Measurements from ENCODE around the gene CD34. TPM values are rescaled to one million over a fixed set of nuclear protein-coding genes. Genes with fewer than 3 reads are reported as not detected.
A peak's percentile ranks its signal among the peaks of the same experiment; 100 is the strongest.

Gene CD34
- total RNA-seq, 1 donor from 2014 or later = 307 TPM

DNA sequence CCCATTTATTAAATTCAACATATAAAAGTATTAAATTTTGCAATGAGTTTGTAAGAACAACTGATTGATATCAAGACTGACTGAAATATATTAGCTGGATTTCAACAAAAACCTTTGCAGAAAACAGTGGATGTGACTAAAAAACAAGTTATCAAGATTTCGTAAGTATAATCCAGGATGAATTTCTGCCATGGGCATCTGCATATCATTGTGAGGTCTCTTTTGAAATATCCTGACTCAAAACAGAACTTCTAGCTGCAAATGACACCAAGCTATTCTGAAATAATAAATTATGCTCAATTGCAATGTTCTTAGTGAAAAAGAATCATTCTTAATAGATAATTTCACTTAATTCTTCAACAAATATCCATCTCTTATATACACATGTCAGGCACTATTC is 52.6 kb downstream of the CD34 start:
- DNase-seq (ENCODE audit: extremely low read depth, low read depth, low spot score) = no peak

DNA sequence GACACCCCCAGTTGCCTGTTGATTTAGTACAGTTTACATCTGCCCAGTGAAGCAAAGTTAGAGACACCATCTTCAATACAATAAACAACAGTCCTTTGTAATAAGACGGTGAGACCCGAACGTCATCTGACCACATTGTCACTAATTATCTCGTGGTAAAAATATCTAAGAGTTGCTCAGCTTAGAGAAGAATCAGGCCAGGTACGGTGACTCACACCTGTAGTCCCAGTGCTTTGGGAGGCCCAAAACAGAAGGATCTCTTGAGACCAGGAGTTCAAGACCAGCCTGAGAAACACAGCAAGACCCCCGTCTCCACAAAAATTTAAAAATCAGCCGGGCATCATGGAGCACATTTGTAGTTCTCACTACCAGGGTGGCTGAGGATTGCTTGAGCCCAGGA is 53.5 kb downstream of the CD34 start:
- DNase-seq (ENCODE audit: extremely low read depth, low read depth, low spot score) = no peak

DNA sequence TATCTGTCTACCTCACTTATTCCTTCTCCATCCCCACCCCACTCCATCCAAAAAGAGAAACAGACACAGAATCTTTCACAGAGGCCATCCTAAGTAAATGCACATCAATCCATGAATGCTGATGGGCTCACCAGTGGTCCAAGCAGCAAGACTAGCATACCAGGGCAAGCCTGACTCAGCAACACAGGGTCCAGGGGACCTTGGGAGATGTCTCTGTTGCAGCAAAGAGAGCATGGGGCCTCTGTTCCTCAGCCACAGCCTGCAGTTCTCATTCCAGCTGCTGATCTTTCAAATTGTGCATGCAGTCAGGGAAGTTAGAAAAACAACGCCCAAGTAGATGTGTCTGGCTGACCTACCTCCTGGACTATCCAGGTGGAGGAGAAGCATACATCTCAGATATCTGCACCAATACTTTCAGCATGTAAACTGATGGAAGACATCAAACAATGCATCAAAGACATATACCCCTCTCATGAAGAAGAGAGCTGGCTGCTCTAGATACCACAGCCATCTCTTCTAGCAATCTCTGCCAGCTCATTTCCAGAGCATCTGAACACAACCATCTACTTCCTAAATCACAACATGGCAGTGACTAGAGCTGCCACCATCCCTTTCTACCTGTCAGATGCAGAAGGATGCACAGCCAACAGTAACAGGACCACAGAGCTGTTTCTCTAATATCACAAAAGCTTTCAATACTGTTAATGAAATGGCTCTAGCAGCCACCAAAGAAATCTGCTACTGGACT is 54.5 kb downstream of the CD34 start:
- DNase-seq (ENCODE audit: extremely low read depth, low read depth, low spot score) = no peak

DNA sequence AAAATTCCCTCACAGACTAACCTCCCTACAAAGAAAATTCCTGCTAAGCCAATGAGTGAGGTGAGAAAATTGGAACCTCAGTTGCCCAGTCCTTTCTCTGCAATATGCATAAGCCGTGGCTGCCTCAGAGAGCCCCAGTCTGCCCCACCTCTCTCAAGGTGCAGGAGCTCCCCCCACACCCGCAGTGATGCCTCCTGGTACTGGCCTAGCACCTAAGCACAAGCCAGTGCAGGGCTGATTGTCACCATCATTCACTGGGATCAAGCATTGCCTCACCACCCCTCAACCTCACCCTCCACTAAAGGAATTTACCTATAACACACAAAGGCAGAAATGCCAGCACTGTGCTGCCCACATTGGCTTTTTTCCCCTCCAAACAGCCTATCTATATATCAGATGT is 56.9 kb downstream of the CD34 start:
- DNase-seq (ENCODE audit: extremely low read depth, low read depth, low spot score) = no peak

DNA sequence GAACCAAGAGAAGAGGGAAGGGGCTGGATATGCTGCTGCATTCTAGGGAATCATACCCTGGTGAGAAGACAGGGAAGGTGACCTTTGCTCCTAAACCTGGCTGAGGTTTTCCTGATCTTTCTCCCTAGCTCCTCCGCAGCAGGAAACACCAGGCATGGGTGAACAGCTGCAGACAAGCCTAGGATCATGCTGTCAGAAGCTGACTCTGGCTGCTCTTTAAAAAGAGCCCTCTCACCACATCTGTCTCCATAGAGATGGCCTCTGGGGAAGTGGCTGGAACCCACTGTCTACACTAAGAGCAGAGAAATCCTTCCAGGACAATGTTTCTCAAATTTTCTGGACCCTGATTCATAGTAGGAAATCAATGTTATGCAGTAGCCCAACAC is 57.6 kb downstream of the CD34 start:
- DNase-seq (ENCODE audit: extremely low read depth, low read depth, low spot score) = no peak

DNA sequence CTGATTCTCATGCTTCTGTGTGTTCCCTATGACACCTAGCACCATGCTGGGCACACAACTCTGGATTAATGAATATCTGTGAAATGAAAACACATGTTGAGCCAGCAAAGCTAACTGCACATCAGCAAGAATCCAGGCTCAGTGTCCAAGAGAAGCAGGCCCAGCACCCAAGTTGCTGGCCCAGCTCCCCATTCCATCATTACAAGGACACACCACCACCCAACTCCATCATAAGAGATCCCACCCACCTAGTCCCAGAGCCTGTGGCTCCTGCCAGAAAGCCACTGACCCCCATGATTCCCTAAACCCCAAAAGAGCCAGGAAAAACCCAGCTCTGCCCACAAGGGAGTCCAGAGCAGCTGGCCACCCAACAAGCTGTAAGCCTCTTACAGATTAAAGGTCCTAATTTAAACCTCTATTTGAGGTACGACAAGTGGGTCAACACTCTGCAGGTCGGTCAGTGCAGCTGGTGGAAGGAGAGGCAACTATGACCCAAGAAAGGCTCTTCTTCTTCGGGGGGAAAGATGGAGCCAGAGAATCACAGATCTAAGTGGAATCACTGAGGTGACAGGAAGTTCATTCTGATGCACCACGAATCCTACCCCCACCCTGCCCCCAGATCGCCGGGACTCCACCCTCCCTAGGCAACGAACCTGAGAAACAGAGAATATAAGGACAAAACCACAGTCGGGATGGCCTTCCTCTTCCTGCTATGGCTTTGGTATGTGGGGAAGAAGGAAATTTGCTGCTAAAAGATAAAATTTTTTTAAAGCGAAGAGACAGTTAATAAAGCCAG is 58.2 kb downstream of the CD34 start:
- no peak for DNase-seq (ENCODE audit: extremely low read depth, low read depth, low spot score)

DNA sequence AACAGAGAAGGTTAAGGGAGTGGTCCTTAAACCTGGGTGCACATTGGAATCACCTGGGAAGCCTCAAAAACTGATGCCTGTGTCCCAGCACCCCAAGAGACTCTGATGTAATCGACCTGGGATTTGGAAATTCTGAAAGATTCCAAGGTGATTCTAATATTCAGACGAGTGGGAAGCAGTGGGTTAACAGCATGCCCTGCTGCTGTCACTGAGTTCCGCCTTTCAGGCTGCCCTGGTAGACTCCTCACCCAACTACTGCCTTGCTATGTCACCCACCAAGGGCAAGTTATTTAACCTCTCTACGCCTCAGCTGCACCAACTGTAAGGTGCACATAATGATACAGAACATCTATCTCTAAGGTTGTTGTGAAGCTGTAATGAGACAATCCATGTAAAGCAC is 59.2 kb downstream of the CD34 start:
- no peak for DNase-seq (ENCODE audit: extremely low read depth, low read depth, low spot score)

DNA sequence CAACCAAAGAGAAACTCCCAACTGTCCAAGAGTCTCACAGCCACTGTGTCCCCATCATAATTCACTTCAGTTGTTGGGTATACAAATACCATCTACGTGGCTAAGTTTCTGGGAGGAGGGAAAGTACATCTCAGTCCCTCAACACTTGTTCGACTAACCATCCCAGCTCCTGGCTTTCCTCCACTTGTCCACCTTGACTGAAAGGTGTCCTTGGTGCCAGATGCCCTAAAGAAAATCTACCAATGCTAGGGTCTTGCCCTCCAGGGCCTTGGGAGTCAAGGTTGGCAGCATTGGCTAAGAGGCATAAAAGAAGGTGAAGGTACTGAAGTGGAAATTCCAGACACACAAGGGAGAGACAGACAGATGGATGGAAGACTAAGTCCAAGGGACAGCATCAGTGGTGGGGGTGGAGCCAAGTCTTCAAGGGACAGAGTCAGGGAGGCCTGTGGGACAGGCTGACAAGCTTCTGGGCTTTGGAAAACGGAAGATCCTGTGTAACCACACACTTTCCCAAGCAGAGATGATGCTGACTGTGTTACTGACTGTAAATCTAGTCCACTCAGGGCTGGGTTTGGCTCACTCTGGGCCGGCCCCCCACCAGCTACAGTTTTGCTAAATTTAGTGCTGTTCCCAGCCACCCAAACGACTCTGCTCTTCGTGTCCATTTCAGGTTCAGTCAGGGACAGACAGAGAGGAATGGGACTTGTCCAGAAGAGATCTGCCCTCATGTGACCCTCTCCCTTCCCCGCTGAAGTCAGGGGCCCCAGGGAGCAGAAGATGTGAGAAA is 60.1 kb downstream of the CD34 start:
- no peak for DNase-seq (ENCODE audit: extremely low read depth, low read depth, low spot score)

DNA sequence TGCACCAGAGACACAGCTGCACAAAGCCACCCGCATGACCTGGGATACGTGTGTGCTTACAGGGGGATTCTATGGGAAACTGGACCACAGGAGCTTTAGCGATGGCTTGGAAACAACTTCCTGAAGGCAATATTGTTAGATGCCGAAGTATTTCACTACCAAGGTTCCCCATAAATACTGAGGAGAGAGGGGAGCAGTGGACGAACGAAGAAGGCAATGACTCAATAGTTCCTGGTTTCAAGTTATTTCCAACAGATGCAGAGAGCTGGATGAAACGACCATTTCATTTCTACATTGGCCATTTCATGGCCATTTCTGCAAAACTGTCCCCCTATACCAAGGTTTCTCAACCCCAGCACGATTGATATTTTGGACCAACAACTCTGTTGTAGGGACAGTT is 61.3 kb downstream of the CD34 start:
- no peak for DNase-seq (ENCODE audit: extremely low read depth, low read depth, low spot score)

DNA sequence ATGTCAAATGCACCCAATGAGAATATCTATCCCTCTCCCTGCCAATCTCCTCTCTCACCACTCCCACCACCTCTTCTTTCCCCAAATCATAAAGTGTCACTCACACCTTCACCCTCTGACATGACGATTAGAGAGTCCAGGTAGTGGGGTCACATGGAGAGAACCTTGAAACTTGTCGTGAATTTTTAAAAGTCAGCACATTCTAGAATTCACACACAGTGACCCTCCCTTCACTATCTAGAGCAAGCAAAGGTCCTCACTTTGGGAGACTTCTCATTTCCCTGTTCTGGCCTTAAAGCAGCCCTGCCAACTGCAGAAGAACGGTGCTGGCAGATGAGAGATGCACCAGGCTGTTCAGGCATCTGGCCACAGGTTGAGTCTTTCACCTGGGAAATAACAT is 61.9 kb downstream of the CD34 start:
- DNase-seq (ENCODE audit: extremely low read depth, low read depth, low spot score) = no peak

DNA sequence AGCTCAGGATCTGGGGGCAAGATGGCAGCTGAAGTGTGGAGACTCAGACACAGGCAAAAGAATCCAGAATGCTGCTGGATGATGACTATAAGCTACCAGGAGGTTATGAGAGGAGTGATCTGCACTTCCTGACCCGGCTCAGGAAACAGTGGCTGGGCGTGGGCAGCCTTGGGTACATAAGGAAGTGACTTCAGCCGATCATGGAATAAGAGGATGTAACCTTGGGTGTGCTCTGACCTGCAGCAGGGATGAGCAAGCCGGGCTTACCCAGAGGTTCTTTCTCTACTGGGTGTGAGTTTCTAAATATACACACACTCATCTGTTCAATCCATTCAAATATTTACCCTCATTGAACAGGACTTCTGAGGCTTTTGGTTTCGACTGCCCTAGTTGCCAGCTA is 62.7 kb downstream of the CD34 start:
- peak; percentile 74 for DNase-seq (ENCODE audit: extremely low read depth, low read depth, low spot score)

DNA sequence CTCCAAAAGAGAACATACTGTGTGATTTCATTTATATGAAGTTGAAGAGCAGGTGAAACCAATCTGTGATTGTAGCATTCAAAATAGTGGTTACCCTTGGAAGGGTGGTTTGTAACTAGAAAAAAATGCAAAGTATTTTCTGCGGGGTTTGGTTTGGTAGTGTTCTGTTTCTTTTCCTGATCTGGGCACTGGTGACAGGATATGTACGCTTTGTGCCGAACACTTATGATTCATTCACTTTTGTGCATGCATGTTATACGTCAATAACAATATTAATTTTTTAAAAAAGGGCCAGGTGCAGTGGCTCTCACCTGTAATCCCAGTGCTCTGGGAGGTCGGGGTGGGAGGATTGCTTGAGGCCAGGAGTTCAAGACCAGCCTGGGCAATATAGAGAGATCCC is 63.8 kb downstream of the CD34 start:
- DNase-seq (ENCODE audit: extremely low read depth, low read depth, low spot score) = no peak

DNA sequence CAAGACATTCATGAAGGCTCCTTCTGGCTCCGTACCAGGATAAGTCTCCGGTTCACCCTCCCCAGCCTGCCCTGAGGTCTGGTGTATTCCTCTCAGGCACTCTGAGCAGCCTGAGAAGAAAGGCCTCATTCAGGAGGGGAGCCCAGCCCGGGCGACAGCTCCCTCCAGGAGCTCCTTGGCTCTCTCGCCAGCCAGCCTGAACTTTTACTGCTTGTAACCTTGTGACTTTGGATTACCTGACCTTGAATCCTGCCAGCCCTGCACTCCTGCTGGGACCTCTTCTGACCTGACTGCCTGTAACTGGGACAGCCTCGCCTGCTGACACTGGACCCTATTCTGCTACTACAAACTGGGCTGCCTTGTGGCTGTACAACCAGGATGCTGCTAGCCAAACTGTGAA is 65.8 kb downstream of the CD34 start:
- DNase-seq (ENCODE audit: extremely low read depth, low read depth, low spot score) = no peak

DNA sequence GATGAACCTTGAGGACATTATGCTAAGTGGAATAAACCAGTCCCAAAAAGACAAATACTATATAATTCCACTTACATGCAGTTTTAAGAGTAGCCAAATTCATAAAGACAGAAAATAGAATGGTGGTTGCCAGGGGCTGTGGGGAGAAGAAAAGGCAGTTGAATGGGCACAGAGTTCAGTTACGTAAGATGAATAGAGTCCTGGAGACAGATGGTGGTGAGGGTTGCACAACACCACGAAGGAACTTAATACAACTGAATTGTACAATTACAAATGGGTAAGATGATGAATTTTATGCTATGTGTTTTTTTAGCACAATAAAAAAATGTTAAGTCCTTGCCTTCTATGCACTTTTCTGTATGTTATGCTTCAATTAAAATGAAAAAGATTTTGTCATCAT is 66.6 kb downstream of the CD34 start:
- no peak for DNase-seq (ENCODE audit: extremely low read depth, low read depth, low spot score)

DNA sequence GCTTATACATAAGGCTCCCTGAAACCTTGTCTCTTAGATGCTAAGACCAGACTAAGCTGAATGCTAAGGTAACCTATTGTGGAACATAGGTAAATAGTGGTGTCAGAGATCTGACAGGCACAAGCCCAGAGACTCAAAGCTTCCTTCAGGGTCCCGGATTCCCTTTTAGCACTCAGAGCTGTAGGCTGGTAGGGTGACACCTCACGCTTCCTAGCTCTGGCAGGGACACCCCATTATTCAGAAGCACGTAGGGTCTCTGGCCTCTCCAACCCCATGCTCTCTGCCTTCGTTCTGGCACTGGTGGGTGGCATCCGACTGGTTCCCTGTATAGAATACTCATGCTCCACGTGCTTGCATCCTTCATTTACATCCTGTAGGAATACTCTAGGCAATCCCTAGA is 68.4 kb downstream of the CD34 start:
- DNase-seq (ENCODE audit: extremely low read depth, low read depth, low spot score) = no peak

DNA sequence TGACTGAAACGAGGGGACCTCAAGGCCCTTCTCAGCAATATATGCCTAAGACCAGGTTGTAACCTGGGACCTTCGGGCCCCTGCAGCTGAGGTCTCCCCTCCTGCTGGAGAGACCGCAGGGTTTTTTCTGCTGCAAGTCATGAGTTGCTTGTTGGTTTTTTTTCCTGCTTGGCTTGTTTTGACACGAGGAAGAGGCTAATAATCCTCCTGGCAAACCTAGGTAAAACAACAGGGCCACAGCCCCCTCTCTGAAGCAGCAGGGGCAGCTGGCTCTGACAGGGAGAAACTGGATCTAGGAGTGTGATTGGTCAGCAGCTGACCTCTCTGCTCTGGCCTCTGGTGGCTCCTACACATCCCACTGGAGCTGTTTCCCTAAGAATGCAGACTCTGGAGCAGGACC is 69.0 kb downstream of the CD34 start:
- DNase-seq (ENCODE audit: extremely low read depth, low read depth, low spot score) = no peak

DNA sequence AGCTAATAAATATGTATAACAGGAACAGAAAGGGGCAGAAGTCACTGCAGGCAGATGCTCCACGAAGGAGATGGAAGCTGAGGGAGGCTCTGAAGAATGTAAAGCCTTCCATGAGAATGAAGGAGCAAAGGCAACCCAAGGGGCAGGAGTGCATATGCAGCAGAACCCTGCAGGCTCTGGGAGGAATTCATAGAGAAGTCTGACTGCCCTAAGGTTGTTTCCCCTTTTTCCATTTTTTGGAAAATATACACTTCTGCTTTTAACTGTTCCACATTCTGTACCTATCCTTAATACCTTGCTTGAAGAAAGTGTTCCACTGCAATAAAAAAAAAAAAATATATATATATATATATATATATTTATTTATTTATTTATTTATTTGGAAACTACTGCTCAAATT is 69.6 kb downstream of the CD34 start:
- no peak for DNase-seq (ENCODE audit: extremely low read depth, low read depth, low spot score)

DNA sequence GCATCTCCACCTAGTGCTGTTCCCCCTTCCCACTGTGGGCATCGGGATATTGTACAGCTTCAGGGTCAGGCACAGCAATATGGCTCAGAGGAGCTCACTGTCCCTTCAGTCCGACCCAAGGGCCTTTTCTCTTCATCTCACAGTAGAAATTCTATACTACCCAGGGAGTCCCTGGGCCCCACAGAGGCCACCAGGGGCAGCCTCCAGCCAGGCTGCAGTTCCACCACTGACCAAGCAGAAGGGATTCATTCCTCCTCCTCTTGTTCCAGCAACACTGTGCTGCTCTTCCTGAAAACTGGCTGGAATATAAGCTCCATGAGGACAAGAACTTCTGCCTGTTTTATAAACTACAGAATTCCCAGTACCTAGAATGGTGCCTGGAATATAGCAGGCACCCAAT is 70.5 kb downstream of the CD34 start:
- no peak for DNase-seq (ENCODE audit: extremely low read depth, low read depth, low spot score)

DNA sequence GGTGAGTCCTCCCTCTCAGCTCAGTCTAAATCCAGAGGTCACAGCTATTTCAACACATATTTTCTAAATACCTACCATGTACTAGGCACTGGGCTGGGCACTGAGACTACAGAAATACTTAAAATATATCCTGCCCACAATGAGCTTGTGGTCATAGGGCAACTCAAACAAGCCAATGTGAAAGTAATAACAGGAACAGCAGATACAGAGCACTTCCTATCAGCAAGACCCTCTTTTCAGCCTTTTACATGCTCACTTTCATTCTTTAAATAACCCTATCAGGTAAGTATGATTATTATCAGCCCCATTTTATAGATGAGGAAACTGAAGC is 71.9 kb downstream of the CD34 start:
- no peak for DNase-seq (ENCODE audit: extremely low read depth, low read depth, low spot score)

DNA sequence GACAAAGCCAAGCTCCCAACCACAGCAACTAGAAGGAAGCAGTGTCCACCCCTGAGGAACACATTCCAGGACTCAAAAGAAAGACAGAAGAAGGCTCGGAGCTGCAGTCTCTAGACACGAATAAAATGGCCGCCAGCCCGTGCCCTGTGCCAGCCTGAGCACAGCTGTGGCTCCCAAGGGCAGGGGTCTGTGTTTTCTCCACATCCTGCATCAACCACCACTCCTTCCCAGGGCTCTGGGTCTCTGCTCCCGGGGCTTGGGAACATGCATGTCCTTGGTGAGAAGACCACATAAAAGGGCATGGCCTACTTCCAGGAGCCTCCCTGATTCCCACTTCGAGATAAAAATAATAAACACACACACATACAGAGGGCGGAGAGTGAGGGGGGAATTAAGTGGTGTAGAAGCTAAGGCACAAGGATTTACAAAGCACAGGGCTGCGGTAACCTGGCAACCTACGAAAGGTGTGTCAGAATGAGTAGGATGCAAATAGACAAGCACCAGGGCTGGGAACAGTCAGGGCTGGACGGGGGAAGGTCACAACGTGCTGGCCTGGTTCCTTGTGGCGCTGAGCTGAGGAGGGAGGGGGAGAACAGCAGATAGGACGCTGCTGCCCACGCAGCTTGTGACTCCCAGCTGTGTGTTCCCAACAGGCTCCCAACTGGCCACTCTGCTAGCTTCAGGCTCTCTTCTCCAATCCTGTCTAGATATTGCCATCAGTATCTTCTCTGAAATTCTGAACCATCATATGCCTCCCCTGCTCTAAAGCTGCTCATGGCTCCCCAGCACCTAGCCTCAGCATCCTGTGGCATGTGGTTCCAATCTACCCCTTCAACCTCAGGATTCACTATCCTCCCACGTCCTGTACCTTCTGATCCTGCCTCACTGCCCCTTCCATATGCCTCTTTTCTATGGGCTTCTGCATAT is 72.5 kb downstream of the CD34 start:
- DNase-seq (ENCODE audit: extremely low read depth, low read depth, low spot score) = no peak

DNA sequence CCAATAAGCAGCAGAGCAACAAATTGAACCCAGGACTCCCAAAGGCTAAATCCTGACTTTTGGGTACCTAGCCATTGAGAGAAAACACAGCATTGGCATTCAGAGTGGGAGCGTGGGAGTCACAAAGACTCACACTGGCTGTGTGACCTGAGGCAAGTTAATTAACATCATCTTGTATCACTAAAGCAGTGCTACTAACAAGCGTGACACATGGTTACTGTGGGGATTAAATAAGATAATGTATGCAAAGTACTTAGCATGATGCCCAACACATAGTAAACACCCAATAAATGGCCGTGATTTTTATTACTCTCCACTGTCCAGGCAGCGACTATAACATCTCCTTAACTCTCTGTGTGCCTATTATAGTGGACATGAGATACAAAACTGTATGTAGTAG is 73.3 kb downstream of the CD34 start:
- no peak for DNase-seq (ENCODE audit: extremely low read depth, low read depth, low spot score)

Data from glomerular endothelial cell (primary cell).